Panc1 (cell line): ENCODE data around the gene C1QTNF2.

Experiments used
- REST ChIP-seq, 2 experiments: IDR thresholded peaks; 2 replicates each; pipeline ENCODE4 v1.6.1; 2011 to 2012; ENCODE audit warnings: low read depth in 2 of 2, control low read depth in 1 of 2, low read length in 1 of 2, mild to moderate bottlenecking in 1 of 2, moderate library complexity in 1 of 2; ENCODE audit not compliant: insufficient read depth in 1 of 2
- SIN3A ChIP-seq: IDR thresholded peaks from 2 replicates; pipeline ENCODE4 v1.6.1; 2012; ENCODE audit warnings: low read depth, mild to moderate bottlenecking, low read length, moderate library complexity, borderline replicate concordance; ENCODE audit not compliant: insufficient read depth
- TCF7L2 ChIP-seq: IDR thresholded peaks from 2 replicates; pipeline ENCODE4 v1.6.1; 2011; ENCODE audit warnings: mild to moderate bottlenecking, low read depth, low read length, inconsistent platforms
- TF ChIP-seq, protein P1 (sequence below): fragments of 450-650 bp; IDR thresholded peaks from 2 replicates; pipeline ENCODE4 v1.5.1; 2017; ENCODE audit warnings: mild to moderate bottlenecking

DNA sequence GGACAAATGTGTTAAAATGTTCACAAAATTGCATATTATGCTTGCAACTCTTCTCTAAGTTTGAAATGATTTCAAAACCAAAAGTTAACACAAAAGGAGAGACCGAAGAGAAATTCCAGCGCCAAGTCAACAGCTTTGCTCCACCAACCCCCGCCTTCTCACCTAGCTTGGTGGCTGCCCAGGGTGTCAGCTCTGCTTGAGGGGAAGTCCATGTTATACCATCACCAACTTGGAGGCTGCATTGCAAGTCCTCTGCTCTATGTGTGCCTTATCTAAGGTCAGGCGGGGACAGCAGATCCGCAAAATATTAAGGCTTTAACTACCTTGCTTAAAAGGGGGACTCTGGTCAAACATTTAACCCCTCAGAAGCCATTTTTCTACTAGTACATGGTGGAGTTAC lies 72.7 kb downstream of the C1QTNF2 start:
- TF ChIP-seq, protein P1, sequence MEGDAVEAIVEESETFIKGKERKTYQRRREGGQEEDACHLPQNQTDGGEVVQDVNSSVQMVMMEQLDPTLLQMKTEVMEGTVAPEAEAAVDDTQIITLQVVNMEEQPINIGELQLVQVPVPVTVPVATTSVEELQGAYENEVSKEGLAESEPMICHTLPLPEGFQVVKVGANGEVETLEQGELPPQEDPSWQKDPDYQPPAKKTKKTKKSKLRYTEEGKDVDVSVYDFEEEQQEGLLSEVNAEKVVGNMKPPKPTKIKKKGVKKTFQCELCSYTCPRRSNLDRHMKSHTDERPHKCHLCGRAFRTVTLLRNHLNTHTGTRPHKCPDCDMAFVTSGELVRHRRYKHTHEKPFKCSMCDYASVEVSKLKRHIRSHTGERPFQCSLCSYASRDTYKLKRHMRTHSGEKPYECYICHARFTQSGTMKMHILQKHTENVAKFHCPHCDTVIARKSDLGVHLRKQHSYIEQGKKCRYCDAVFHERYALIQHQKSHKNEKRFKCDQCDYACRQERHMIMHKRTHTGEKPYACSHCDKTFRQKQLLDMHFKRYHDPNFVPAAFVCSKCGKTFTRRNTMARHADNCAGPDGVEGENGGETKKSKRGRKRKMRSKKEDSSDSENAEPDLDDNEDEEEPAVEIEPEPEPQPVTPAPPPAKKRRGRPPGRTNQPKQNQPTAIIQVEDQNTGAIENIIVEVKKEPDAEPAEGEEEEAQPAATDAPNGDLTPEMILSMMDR = no peak
- no peak for TF ChIP-seq SIN3A
- TF ChIP-seq TCF7L2 = no peak
- TF ChIP-seq REST (IDR thresholded peaks at IDR 0.05; ENCODE audit: insufficient read depth in 1 of 2, low read depth in 2 of 2, low read length in 1 of 2) = no peak
